CD4-positive, alpha-beta T cell treated with Interleukin-21 for 1 hour (primary cell): ENCODE data around the gene TNFRSF1A.

Source experiments
- DNase-seq: peaks from one replicate; pipeline ENCODE4 v3.0.0-alpha.2; 2020

TNFRSF1A gene

DNA sequence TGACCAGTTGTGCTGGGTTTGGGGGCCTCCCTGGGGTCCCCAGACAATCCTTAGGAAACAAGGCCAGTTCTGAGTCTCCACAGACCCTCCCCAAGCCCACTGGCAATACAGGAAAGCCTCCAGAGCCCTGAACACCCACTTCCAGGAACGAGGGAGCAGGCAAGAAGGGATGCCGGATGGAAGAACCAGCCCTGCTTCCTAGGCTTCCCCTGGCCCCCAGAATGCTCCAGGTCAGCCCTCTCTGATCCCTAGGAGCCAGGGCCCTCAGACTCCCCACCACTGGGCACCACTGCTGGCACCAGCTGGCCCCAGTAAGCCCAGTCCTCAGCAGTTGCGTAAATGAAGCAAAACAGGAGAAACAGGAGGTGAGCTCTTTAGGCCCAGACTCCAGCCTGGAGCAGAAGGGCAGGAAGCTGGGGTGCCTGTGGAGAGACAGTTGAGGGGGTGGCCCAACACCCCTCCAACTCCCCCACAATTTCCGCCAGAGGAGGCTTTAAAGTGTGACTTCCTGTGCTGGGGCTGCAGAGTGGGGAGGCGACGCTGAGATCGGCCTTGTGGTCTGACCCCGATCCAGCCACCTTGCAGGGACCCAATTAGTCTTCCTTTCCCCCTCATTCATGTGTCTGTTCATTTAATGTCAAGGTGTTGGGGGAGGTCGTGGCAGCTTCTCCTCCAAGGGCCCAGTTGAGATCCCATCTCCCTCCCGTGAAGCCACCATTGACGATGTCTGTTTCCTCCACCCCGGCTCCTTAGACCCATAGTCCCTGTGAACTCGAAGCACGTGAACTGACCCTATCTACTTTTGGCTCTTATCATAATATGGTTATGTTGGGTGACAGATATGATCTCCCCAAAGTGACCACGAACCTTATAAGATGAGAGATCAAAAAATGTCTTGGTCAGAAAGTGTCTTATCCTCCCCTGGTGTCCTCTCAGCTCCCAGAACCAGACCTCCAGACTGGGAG is 4.7 kb downstream of the TNFRSF1A start:
- DNase-seq, result peak; percentile 78

GRCh38 chr12:6336079-6336888 is 5.6 kb downstream of the TNFRSF1A start:
- peak; percentile 54 for DNase-seq

- DNase-seq, result peak; percentile 85
Measured at GRCh38 chr12:6335451-6336078, 6.3 kb downstream of the TNFRSF1A start.

GRCh38 chr12:6334940-6335450 is 6.9 kb downstream of the TNFRSF1A start:
- DNase-seq, result no peak

- no peak for DNase-seq
Measured at GRCh38 chr12:6334359-6334758, 7.5 kb downstream of the TNFRSF1A start.

- no peak for DNase-seq
Measured at GRCh38 chr12:6333566-6333965, 8.3 kb downstream of the TNFRSF1A start.

GRCh38 chr12:6333029-6333428 is 8.8 kb downstream of the TNFRSF1A start:
- DNase-seq, result no peak

- no peak for DNase-seq
Measured at GRCh38 chr12:6332459-6332858, 9.4 kb downstream of the TNFRSF1A start.

DNA sequence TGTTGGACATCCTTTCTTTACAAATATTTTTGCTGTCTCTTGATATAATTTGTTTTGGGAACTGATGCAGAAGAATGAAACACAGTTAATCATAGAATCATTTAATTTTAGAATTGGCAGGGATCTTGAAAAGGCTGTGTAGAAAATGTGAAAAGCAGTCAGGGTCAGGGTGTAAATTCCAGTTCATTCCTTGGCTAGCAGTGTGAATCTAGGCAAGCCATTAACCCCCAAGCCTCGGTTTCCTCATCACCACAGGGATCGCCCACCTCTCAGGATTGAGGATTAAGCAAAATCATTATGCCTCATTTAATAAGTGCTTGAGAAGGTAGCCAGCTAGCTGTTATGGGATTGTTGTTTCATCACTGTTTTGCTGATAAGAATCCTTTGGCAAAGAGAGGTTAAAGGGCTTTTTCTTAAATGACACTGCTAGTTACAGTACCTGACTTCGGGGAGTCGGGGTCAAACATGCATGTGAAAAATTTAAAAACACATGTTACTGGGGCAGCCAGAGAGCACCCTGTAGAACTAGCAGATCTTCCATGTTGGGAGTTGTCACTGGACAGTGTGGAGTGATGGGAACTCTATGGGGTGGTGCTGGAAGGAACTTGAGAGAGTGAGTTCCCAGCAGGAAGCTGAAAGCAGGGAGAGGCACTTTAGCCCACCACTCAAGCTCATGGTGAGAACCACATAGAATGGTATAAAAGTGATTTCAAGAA is 10.7 kb downstream of the TNFRSF1A start:
- no peak for DNase-seq

DNA sequence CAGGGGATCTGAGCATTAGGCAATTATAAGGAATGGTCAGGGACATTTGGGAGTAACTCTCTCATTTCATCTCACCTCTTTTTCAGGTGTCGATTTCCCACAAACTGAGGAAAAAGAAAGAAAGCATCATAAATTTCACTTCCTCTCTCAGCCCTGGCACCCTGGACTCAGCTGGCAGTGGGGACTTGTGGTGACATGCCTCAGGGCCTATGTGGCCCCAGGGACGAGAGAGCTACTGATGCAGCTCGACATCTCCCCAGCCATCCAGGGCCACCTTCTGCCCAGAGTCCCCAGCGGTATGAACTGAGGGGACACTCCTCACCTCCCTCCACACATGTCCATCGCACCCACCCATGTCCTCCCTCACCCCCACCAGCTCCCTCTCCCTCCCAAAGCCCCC is 11.7 kb downstream of the TNFRSF1A start:
- no peak for DNase-seq

- no peak for DNase-seq
Measured at GRCh38 chr12:6329703-6330064, 12.2 kb downstream of the TNFRSF1A start.

DNA sequence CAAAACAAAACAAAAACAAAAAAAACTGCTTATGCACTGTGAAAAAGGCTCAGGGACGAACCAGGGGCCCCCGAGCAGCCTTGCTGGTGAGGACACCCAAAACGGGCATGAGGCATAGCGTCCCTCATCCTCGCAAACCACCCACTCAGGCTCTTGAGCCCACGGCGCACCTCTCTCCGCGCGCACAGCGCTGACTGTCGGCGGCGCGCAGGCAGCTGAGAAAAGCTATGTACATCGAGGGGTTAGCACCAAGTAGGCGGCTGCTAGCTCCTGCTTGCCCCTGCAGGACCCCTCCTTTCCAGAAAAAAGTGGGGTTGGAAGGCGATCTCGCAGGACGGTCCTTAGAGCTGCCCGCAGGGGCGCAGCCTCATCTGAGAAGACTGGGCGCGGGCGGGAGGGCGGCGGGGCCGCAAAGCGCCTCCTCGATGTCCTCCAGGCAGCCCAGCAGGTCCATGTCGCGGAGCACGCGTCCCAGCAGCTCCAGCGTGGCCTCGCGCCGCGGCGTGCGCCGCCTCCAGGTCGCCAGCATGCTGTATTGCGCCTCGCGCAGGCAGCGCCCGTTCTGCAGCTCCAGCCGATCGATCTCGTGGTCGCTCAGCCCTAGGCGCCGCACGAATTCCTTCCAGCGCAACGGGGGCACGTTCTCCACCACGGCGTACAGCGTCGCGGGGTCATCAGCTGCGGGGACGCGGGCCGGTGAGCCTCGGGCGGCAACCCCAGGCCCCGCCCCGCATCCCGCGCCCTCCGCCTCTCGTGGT is 12.8 kb downstream of the TNFRSF1A start:
- no peak for DNase-seq

DNA sequence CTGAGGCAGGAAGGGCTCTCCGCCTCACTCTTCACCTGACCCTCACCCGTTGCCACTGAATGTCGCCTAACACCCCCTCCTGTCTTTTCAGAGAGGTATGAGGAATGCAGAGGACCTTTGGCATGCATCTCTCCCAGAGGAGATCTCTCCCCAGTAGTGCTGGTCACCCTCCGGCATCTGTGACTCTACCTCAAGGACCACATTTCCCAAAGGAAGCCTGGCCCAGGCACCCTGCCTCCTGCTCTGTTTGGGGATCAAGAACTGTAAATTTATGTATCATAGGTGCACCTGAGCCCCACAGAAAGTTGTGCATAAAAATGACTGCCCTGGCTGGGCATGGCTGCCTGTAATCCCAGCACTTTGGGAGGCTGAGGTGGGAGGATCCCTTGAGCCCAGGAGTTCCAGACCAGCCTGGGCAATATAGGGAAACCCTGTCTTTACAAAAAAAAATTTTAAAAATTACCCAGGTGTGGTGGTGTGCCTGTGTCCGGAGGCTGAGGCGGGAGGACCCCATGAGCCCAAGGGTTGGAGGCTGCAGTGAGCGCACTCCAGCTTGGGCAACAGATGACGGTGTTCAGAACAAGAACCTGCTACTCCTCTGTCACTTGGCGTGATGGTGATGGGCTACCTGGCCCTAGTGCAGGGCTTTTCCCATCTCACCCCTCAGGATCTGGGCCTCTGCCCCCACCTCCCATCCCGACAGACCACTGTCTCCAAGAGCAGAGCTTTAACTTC is 13.7 kb downstream of the TNFRSF1A start:
- no peak for DNase-seq

- DNase-seq, result no peak
Measured at GRCh38 chr12:6327229-6328041, 14.4 kb downstream of the TNFRSF1A start.

DNA sequence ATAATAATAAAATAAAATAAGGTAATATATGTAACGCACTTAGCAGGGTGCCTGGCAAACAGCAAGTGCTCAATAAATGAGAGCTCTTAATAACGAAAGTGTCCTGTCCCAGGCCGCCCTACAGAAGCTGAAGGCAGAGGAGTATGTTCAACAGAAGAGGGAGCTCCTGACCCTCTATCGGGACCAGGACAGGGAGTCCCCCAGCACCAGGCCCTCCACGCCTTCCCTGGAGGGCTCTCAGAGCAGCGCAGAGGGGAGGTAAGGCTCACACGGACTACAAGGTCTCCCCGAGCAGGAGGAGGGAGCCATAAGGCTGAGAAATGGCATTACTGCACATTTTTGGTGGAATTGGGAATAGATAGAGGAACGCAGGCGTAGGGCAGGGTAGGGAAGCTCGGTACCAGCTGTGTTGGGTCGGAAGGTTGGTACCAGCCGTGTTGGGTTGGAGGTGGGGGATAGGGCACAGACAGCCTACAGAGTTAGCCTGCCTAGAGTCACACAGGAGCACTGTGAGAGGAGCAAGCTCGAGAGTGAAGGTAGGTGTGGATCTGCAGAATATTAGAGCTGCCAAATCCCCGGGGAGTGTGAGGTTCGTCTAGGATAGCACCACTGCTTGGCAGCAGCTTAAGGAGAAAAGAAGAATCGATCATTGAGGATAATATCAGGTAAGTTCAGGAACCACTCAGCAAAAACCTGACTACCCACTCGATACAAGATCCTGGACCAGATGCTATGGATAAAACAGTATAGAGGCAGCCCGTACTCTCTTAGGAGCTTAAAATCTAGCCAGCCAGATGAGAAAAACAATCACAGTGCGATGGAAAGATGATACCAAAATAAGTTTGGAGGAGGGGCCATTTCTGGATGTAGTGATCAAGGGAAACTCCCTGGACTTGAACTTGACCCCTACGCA is 15.3 kb downstream of the TNFRSF1A start:
- no peak for DNase-seq

- no peak for DNase-seq
Measured at GRCh38 chr12:6324936-6325750, 16.7 kb downstream of the TNFRSF1A start.

GRCh38 chr12:6323995-6324711 is 17.7 kb downstream of the TNFRSF1A start:
- no peak for DNase-seq
